GM23338 (cell line): Measurements from ENCODE around the gene SYNJ2BP. TPM values are rescaled to one million over a fixed set of nuclear protein-coding genes. Genes with fewer than 3 reads are reported as not detected.
A peak's percentile ranks its signal among the peaks of the same experiment; 100 is the strongest.

Source experiments
- ATAC-seq: fragments of 200-7000 bp; cut with Tn5 transposase; 3 replicates; pipeline ENCODE4 v1.9.1; 2020
- DNase-seq: peaks from one replicate; pipeline ENCODE4 v3.0.0-alpha.2; 2015; ENCODE audit warnings: low spot score
- H2AFZ ChIP-seq: fragments of 200-600 bp; sonication (generic); 2 replicates; pipeline ENCODE4 v1.8.0; 2016; ENCODE audit warnings: antibody characterized with exemption, mild to moderate bottlenecking, moderate library complexity
- H3F3A ChIP-seq: fragments of 200-600 bp; sonication (generic); replicated peaks from 2 replicates; pipeline ENCODE4 v1.8.0; 2017; ENCODE audit warnings: antibody characterized with exemption, mixed run types, low read depth
- H3K27ac ChIP-seq: fragments of 200-600 bp; sonication (generic); 2 replicates; pipeline ENCODE4 v1.6.1; 2016; ENCODE audit warnings: low read depth
- H3K27me3 ChIP-seq: fragments of 200-600 bp; sonication (generic); 2 replicates; pipeline ENCODE4 v1.8.0; 2016; ENCODE audit warnings: mild to moderate bottlenecking, mixed run types, moderate library complexity; ENCODE audit not compliant: insufficient read depth
- H3K36me3 ChIP-seq: fragments of 200-600 bp; sonication (generic); 2 replicates; pipeline ENCODE4 v1.8.0; 2016; ENCODE audit warnings: mild to moderate bottlenecking; ENCODE audit not compliant: insufficient read depth
- H3K4me1 ChIP-seq: fragments of 200-600 bp; sonication (generic); 2 replicates; pipeline ENCODE4 v1.8.0; 2016; ENCODE audit warnings: mild to moderate bottlenecking, moderate library complexity; ENCODE audit not compliant: insufficient read depth
- H3K4me2 ChIP-seq: fragments of 200-600 bp; sonication (generic); 2 replicates; pipeline ENCODE4 v1.7.1; 2017; ENCODE audit warnings: mixed run types
- H3K4me3 ChIP-seq: fragments of 200-600 bp; sonication (generic); 2 replicates; pipeline ENCODE4 v1.6.1; 2016; ENCODE audit warnings: mixed run types
- H3K79me2 ChIP-seq: fragments of 200-600 bp; sonication (generic); replicated peaks from 2 replicates; pipeline ENCODE4 v1.8.0; 2017; ENCODE audit warnings: mild to moderate bottlenecking; ENCODE audit not compliant: insufficient read depth
- H3K9me2 ChIP-seq: fragments of 200-600 bp; sonication (generic); 2 replicates; pipeline ENCODE4 v1.8.0; 2017; ENCODE audit not compliant: insufficient read depth
- H4K20me1 ChIP-seq: fragments of 200-600 bp; sonication (generic); replicated peaks from 2 replicates; pipeline ENCODE4 v1.8.0; 2017; ENCODE audit warnings: mild to moderate bottlenecking; ENCODE audit not compliant: insufficient read depth
- H3K27ac Mint-ChIP-seq: 2 replicates; pipeline ENCODE4 v1.8.0; 2020; ENCODE audit warnings: inconsistent platforms, mild to moderate bottlenecking, moderate library complexity, mixed read lengths
- H3K27me3 Mint-ChIP-seq: 3 replicates; pipeline ENCODE4 v1.8.0; 2022; ENCODE audit warnings: low read depth, mild to moderate bottlenecking, moderate library complexity, mixed read lengths, inconsistent platforms; ENCODE audit not compliant: insufficient read depth, poor library complexity
- H3K36me3 Mint-ChIP-seq: 3 replicates; pipeline ENCODE4 v1.8.0; 2021; ENCODE audit warnings: low read depth, mild to moderate bottlenecking, inconsistent platforms, moderate library complexity, mixed read lengths
- H3K4me1 Mint-ChIP-seq: 3 replicates; pipeline ENCODE4 v1.8.0; 2020; ENCODE audit warnings: mild to moderate bottlenecking, inconsistent platforms, mixed read lengths
- H3K4me3 Mint-ChIP-seq: 3 replicates; pipeline ENCODE4 v1.8.0; 2021; ENCODE audit warnings: moderate library complexity, mild to moderate bottlenecking, inconsistent platforms, mixed read lengths
- H3K9me3 Mint-ChIP-seq: 3 replicates; pipeline ENCODE4 v1.8.0; 2020; ENCODE audit warnings: moderate library complexity, mild to moderate bottlenecking, inconsistent platforms, mixed read lengths
- CTCF ChIP-seq, 2 experiments: fragments of 200-600 bp in 1 of 2; sonication (generic) in 1 of 2; conservative IDR thresholded peaks; 2 replicates each; pipeline versions ENCODE4 v1.5.1 to v1.6.1; 2016 to 2017; ENCODE audit warnings: antibody characterized with exemption in 2 of 2, low read depth in 2 of 2, mild to moderate bottlenecking in 2 of 2, moderate library complexity in 1 of 2
- NANOG ChIP-seq: IDR thresholded peaks from 2 replicates; pipeline ENCODE4 v1.6.1; 2016; ENCODE audit warnings: antibody characterized with exemption, borderline replicate concordance
- REST ChIP-seq: IDR thresholded peaks from one replicate; pipeline ENCODE4 v1.6.1; 2018; ENCODE audit warnings: antibody characterized with exemption; ENCODE audit not compliant: unreplicated experiment
- ZNF114 ChIP-seq: fragments of 250-450 bp; sonication (Bioruptor Pico); IDR thresholded peaks from 2 replicates; pipeline ENCODE4 v1.5.0; 2020; ENCODE audit warnings: mild to moderate bottlenecking, moderate library complexity
- ZNF331 ChIP-seq: fragments of 250-450 bp; sonication (Bioruptor Pico); IDR thresholded peaks from 2 replicates; pipeline ENCODE4 v1.5.0; 2020; ENCODE audit warnings: low read depth, mild to moderate bottlenecking, moderate library complexity
- polyA plus RNA-seq: library from polyadenylated mRNA; unstranded; fragments of >200 nt; fragmentation: Nextera tagmentation; extraction: Ambion mirVana; gene quantifications from 2 replicates; pipeline ENCODE4 v1.2.1, GENCODE V29; 2016
- total RNA-seq: library from RNA; depleted of rRNA; stranded (reverse); fragments of >200 nt; shearing (Covaris generic); gene quantifications from 2 replicates; pipeline ENCODE4 v1.2.3, GENCODE V29; 2014

Gene SYNJ2BP
- total and polyA plus RNA-seq, 2 experiments from 2014 or later: 24.2 to 48.2 TPM

GRCh38 chr14:70398280-70398679 is 18.6 kb downstream of the SYNJ2BP start (continued):
- TF ChIP-seq CTCF (conservative IDR thresholded peaks at IDR 0.05; ENCODE audit: low read depth in 2 of 2) (no peak), REST (no peak), ZNF331 (CRISPR knock-in tag) (no peak), NANOG (no peak)

- no peak for DNase-seq
- no peak for ATAC-seq
These were observed 19.1 kb downstream of the SYNJ2BP start for GRCh38 chr14:70397746-70398145.

More at GRCh38 chr14:70397746-70398145, 19.1 kb downstream of the SYNJ2BP start:
- TF ChIP-seq CTCF (conservative IDR thresholded peaks at IDR 0.05; ENCODE audit: low read depth in 2 of 2) (peak in 1 of 2 experiments; percentile 16; a peak in 1 of 4 replicates), ZNF114 (CRISPR knock-in tag) (no peak)
- peaks cover 16% of the 10 kb centered on the region for H3K4me1 ChIP-seq
- no peaks in the 10 kb centered on the region for H3K36me3 ChIP-seq
- H3K9me2 ChIP-seq: no peaks in the 10 kb centered on the region
- Mint-ChIP-seq H3K4me1 (peaks cover 11% of the 10 kb centered on the region), H3K27me3 (peaks cover 7% of the 10 kb centered on the region), H3K36me3 (peaks cover 44% of the 10 kb centered on the region), H3K9me3 (peaks cover 19% of the 10 kb centered on the region), H3K27ac (no peak overlapping the region), H3K4me3 (no peak overlapping the region)
- H3K27ac ChIP-seq: no peak overlapping the region
- H3K4me2 ChIP-seq: no peak overlapping the region
- H3K27me3 ChIP-seq: no peaks in the 10 kb centered on the region
- H4K20me1 ChIP-seq: no peaks in the 10 kb centered on the region
- no peaks in the 10 kb centered on the region for H3F3A ChIP-seq
- no peak overlapping the region for H2AFZ ChIP-seq
- H3K4me3 ChIP-seq: no peak overlapping the region
- H3K79me2 ChIP-seq: peaks cover 46% of the 10 kb centered on the region
